HG02678 (cell line): ENCODE measurements around the gene SBK2.
"Not testable (repeated sequence)": the region's sequence is repeated elsewhere in the genome, so short reads cannot be mapped to it uniquely, and the experiment has no call there.

ENCODE experiments used
- ATAC-seq: cut with Tn5 transposase; IDR thresholded peaks from one replicate; pipeline ENCODE4 v1.9.1; 2021; ENCODE audit warnings: mild to moderate bottlenecking, moderate library complexity; ENCODE audit not compliant: unreplicated experiment

The SBK2 gene

DNA sequence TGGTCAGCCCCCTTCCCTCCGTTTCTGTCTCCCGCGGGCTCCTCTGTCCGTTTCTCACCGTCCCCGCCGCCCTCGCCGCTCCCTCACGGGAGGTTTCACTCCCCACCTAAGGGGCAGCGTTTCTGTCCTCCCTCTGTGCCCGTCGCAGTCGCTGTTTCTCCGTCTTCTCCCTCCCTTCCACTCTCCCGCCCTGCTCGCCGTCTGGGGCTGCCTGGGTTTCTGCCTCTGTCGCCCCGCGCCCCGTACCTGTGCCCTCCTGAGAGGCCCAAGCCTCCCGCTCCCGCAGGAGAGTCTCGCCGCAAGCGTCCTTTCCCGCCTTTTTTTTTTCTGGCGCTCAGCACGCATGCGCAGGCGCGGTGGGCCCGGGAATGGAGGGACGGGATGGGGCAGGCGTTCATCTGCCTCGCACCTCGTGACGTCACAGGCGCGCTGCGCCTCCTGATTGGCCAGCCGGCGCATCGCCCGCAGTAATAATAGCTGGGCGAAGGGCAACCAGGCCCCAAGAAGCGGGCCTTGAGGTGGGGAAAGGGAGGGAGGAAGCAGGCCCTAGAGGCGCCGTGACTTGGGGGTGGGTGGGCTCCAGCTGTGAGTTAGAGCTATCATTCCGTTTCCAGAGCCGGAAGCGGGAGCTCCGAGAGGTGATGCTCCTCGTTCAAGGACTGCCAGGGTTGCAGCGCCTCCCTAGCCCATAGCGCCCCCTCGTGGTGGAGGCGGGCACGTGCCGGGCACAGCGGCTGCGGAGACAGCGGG lies 33.3 kb downstream of the SBK2 start:
- ATAC-seq = peak; percentile 91

DNA sequence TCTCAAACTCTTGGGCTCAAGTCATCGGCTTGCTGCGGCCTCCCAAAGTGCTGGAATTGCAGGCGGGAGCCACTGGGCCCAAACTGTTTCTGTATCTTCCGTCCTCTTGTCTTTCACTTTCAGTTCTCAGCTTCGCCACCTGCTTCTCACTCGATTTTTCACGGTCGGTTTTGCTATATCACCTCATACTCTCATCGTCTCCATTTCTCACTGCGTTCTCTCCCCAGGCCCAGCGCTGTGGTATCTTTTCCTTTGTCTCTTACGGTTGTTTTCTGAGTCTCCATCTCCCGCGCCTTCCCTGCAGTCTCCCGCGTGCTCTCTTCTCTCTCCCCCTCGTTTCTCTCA lies 33.8 kb downstream of the SBK2 start:
- no peak for ATAC-seq

DNA sequence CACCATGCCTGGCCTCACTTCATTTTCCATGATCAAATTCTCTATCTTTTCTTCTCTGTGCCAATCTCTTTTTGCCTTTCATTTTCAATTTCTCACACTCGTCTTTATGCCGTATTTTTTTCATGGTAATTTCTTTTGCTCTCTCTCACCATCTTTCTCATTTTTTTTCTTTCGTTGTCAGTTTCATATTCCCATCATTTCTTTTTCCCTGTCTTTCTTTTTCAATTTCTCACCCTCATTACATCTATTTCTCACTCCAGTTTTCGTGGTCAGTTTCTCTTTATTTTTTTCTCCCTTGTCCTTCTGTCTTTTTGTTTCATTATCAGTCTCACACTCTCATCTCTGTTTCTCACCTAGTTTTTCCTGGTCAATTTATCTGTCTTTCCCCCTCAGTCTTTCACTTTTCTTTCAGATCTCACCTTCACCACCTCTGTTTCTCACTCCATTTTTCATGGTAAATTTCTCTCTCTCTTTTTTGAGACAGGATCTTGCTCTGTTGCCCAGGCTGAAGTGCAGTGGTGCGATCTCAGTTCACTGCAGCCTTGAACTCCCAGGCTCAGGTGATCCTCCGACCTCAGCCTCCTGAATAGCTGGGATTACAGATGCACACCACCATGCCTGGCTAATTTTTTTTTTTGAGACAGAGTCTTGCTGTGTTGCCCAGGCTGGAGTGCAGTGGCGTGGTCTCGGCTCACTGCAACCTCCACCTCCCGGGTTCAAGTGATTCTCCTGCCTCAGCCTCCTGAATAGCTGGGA lies 34.6 kb downstream of the SBK2 start:
- no peak for ATAC-seq

DNA sequence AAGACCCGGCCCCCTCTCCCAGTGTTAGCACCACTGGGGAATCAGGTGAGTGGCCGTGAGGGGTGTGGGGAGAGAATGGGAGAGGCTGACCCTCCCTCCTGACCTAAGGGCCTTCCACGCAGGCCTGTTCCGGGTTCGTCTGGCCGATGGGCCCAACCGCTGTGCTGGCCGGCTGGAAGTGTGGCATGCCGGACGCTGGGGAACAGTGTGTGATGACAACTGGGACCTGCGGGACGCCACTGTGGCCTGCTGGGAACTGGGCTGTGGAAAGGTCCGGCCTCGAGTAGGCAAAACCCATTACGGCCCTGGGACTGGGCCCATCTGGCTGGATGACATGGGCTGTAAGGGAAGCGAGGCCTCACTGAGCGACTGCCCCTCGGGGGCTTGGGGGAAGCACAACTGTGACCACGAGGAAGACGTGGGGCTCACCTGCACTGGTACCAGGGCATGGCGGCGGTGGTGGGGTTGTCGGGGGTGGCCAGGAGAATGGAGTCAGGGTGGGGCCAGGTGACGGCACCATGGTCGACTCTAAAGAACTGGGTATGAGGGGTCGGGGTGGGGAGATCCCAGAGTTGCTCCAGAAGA lies 36.5 kb downstream of the SBK2 start:
- ATAC-seq = no peak

DNA sequence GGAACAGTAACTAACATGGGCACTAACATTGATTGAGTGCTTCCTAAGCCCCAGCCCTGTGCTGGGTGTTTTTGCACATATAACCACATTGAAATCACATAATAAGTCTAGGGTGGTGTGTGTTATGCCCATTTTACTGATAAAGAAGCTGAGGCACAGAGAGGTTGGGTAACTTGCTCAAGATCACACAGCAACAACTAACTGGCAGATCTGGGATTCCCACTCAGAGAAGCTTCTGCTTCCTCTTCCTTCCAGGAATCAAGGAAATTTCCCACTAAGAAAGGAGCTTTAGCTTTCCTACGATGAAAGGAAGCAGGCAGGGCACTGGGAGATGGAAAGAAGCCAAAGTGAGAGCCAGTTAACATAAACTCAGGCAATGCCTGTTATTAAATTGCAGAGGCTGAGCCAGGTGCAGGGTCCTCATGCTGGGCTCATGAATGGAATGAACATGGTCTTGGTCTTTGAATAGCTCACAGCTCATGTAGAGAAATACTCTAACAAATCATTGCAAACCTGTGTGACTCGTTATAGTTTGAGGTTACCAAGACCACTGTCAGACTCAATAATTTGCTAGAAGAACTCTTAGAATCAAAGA lies 38.6 kb downstream of the SBK2 start:
- no peak for ATAC-seq

DNA sequence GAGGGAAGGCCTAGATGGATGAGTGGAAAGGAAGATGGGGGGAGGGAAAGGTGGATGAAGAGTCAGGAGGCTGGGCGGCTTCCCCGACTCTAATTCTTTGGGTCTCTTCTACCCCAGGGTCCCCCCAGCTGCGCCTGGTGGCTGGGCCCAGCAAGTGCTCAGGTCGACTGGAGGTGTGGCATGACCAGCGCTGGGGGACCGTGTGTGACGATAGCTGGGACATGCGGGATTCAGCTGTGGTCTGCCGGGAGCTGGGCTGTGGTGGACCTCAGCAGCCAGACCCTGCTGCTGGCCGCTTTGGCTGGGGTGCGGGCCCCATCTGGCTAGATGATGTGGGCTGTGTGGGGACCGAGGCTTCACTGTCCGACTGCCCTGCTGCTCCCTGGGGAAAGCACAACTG lies 39.2 kb downstream of the SBK2 start:
- no peak for ATAC-seq

DNA sequence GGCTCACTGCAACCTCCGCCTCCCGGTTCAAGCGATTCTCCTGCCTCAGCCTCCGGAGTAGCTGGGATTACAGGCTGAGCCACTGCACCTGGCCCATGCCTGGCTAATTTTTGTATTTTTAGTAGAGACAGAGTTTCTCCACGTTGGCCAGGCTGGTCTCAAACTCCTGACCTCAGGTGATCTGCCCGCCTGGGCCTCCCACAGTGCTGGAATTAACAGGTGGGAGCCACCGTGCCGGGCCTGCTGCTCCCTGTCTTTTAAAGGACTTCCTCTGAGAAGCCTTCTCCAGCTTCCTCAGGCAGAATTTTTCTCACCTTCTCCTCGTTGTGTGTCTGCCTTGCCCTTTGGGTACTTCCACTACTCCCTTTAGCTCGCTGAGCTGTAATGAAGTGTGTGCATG lies 40.1 kb downstream of the SBK2 start:
- not testable (repeated sequence) for ATAC-seq

DNA sequence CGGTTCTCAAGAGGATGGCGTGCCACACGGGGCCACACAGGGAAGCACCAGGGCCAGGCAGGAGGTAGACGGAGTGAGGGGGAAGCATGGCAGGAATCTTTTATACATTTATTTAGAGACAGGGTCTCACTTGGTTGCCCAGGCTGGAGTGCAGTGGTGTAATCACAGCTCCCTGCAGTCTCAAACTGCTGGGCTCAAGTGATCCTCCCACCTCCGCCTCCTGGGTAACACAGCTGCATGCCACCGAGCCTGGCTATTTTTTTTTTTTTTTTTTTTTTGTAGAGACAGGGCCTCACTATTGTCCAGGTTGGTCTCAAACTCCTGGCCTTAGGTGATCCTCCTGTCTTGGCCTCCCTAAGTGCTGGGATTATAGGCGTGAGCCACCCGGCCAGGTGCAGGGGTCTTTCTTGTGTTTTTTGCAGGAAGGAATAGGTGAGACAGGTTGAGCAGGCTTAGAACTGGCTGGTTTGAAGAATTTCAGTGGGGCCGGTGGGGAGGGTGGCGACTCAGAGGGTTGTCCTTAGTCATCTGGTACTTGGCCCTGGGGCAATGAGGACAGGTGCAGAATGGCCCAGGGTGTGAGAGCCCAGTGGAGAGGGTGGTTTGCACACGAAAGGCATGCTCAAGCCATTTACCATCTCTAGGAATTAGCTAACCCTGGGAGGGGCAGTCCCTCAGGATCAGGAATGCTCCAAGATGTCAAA lies 41.1 kb downstream of the SBK2 start:
- no peak for ATAC-seq

DNA sequence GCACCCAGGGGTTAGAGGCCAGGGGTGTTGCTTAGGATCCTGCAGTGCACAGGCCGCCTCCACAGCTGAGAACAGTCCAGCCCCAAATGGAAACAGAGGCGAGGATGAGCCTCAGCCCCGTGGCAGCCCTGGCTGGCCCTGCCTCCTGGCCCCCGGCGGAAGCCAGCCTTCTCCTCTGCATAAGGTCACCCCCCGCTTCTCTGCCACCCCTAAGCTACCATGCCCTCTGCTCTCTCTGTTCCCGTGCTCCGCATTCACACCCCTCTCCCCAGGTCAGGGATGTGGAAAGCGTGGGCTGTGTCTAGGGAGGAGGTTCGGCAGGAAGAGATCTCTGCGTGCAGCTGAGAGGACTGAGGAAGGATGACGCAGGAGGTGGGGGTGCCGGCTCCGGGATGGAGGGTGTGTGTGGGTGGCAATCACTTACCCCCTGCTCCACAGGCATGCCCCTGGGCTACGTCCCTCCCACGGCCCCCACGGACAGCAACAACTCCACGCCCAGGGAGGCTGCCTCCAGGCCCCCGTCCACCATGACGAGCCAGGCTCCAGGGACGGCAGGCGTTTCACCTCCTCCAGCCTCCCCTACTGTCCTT lies 42.7 kb downstream of the SBK2 start:
- ATAC-seq = no peak

DNA sequence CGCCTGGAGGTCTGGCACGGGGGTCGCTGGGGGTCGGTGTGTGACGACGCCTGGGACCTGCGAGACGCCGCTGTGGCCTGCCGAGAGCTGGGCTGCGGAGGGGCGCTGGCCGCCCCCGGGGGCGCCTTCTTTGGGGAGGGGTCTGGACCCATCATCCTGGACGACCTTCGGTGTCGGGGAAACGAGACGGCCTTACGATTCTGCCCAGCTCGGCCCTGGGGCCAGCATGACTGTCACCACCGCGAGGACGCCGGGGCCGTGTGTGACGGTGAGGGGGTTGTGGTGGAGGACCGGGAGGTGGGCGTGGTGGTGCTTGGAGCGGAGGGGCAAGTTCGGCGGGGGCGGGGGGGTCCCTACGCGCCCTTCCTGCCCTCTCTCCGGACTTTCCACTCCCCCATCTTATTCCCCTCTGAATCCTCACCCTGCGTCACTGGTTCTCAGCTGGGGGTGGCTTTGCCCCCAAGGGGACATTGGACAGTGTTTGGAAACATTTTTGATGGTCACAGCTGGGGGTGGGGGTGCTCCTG lies 43.2 kb downstream of the SBK2 start:
- ATAC-seq = no peak

DNA sequence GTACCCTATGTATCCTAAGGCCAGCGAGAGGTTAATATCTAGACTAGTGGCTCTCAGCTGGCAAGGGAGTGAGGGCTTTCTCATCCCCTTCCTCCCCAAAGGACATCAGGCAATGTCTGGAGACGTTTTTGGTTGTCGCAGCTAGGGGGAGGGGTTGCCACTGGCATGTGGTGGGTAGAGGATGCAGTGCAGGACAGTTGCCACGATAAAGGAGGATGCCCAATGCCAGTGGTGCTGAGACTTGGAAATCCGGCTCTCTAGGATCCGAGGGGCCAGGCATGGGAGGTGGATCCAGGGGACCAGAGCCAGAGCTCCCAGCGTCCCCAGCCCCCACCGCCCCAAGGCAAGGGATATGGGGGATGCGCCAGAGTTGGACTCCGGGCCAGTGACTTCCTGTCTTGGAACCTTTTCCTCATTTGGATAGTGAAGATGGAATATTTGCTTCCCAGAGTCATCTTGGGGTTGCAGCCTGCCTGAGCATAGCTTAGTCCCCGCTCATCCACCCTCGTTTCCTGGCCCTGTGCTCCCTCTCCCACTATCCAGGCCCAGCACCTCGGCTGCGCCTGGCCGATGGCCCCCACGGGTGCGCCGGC lies 43.8 kb downstream of the SBK2 start:
- ATAC-seq = no peak

DNA sequence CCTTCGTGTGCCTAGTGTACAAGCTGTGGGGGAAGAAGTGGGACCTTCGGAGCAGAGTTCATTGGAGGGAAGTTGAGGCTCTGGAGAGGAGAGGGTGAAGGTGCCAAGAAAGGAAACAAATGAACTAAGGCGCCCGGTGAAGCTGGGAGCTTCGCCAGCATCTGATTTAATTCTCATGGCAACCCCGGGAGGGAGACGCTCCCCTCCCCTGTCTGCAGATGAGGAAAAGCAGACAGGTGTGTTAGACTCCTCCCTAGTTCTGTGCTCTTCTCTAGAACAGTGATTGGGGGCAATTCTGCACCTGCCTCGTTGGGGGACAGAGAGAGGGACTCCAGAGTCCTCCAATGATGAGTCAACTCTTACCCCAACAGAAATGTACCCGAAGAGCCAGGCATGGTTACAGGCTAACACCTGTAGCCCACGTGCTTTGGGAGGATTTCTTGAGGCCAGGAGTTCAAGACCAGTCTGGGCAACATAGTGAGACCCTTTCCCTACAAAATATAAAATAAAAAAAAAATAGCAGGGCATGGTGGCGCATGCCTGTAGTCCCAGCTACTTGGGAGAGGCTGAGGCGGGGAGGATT lies 44.5 kb downstream of the SBK2 start:
- ATAC-seq = no peak

DNA sequence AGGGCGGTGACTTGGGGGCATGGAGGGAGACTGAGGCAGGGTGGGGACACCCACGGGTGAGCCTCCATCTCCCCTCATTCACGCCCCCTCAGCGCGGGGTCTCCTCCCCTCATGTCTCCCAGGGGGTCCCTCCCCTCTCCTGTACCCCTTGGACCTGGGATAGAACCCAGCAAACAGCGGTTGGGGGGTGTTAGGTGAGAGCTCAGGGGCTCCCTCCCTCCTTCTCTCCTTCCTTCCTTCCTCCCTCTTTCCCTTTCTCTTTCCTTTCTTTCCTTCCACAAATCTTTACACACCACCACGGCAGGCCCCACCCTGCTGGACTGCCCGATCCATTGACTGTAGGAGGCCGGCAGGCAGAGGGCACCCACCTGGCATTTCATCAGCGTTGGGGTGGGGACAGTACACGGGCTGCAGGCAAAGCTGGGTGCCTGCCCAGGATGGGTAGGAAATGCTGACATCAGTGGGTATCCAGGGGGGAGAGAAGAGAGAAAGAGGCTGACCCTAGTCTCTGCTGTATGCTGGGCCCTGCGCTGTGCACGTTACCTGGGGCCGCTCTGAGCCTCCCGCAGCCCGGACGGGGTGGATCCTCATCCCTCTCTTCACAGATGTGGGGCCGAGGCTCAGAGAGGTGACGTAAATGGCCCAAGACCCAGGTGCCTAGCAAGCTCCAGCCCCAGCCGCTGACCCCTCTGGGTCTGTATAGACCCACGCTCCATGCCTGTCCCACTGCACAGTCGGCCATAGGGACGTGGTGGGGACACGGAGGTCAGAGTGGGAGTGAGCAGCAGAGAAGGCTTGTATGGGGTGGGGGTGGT lies 45.2 kb downstream of the SBK2 start:
- no peak for ATAC-seq

DNA sequence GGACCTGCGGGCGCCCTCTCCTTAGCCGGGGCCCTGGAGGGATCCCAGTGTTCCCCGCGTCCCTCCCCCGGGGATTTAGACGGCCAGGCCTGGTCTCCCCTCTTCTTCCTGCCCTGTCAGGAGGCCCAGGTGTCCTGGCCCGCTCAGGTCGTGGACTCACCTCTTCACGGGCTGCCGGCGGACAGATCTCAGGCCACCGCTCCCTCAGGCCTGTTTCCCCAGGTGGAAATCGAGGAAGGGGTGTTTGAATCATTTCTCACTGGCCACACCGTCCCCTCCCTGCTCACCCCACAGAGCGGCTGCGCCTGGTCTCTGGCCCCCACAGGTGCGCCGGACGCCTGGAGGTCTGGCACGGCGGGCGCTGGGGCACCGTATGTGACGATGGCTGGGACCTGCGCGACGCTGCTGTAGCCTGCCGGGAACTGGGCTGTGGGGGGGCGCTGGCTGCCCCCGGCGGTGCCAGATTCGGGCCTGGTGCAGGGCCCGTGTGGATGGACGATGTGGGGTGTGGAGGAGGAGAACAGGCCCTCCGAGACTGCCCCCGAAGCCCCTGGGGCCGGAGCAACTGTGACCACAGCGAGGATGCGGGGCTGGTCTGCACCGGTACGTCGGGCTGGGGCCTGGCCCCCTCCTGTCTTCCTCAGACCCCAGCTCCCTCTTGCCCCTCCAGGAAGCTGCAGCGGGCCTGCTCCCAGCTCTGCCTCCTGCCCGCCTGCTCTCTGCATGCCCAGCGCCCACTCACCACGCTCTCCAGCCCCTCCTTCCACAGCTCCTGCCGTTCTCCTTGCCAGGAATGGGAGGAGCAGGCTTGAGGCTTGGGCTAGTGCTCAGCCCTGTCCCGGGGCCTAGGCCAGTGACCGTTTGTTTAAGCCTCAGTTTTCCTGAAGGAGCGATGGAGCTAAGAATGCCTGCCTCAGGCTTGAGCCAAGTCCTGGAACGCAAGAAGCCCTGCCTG lies 46.2 kb downstream of the SBK2 start:
- ATAC-seq = no peak

DNA sequence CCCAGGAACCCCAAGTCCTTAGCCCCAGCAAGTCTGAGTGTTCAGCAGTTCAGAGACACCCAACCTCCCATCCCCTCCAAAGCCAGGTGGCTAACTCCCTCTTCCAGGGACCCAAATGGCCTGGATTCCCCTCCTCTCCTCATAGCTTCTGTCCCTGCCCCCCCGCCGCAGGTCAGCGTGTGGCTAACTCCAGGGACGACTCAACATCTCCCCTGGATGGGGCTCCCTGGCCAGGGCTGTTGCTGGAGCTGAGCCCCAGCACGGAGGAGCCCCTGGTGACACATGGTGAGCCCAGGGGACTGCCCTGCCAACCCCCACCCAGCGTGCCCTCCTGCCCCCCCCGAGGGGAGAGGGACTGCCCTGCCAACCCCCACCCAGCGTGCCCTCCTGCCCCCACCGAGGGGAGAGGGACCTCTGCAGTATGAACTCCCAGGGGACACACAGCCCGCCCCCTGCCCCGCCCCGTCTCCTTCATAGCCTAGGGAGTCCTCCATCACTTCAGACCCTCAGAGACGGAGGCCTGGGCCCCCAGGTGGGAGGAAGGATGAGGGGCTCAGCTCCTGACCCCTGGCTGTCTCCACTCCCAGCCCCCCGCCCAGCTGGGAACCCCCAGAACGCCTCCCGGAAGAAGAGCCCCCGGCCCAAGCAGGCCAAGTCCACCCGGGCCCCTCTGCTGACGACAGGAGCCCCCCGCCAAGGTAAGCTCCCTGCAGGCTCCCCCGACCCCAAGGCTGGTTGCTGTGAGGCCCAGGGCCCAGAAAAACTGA lies 47.0 kb downstream of the SBK2 start:
- ATAC-seq = no peak

DNA sequence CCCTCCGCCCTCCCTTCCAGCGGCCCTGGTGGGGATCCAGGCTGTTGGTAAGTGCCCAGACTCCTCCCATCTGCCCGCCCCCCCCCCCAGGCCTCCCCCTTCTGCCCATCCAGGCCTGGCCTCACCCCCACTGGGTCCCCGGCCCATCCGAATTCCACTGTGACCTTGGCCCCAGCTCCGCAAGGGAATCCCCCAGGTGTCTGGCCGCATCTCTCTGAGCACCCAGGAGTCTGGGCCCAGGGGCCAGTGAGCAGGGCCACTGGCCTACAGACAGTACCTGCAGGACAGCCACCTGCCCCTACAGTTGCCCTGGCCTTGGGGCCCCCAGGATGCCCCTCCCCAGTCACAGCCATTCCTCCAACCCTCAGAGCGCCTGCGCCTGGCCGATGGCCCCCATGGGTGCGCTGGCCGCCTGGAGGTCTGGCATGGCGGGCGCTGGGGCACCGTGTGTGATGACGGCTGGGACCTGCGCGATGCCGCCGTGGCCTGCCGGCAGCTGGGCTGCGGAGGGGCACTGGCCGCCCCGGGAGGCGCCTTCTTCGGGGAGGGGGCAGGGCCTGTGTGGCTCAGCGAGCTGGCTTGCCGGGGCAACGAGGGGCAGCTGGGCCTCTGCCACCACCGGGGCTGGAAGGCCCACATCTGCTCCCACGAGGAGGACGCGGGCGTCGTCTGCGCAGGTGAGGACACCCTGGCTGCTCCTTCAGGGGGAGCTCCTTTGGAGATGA lies 47.8 kb downstream of the SBK2 start:
- no peak for ATAC-seq
